Measurements from ENCODE around the gene ALDH1A3. TPM values are rescaled to one million over a fixed set of nuclear protein-coding genes. Genes with fewer than 3 reads are reported as not detected.

The ALDH1A3 gene
- total RNA-seq, 1 experiment from 2014 or later = 14.0 TPM

GRCh38 chr15:100925480-100925879 is 45.8 kb downstream of the ALDH1A3 start:
- ATAC-seq = no peak
- Mint-ChIP-seq H3K36me3 (no peaks in the 10 kb centered on the region), H3K4me1 (peaks cover 14% of the 10 kb centered on the region), H3K4me3 (no peak overlapping the region), H3K9me3 (no peaks in the 10 kb centered on the region), H3K27me3 (ENCODE audit: low read depth) (peaks cover 29% of the 10 kb centered on the region), H3K27ac (no peak overlapping the region)
- DNase-seq (ENCODE audit: low spot score) = no peak
- POLR2A ChIA-PET = no interaction called here
- CTCF ChIA-PET = no interaction called here
- TF ChIP-seq NFATC4 (CRISPR knock-in tag; IDR thresholded peaks at IDR 0.05) = no peak
- TF ChIP-seq ARID4B (CRISPR knock-in tag; IDR thresholded peaks at IDR 0.05; ENCODE audit: borderline replicate concordance) = no peak
- TF ChIP-seq IRF1 (CRISPR knock-in tag; IDR thresholded peaks at IDR 0.05) = no peak
- no peak for TF ChIP-seq USF1 (CRISPR knock-in tag; IDR thresholded peaks at IDR 0.05)
- TF ChIP-seq CDX4 (CRISPR knock-in tag; IDR thresholded peaks at IDR 0.05; ENCODE audit: borderline replicate concordance) = no peak
- TF ChIP-seq TCF7 (CRISPR knock-in tag; IDR thresholded peaks at IDR 0.05; ENCODE audit: low read depth) = no peak
- TF ChIP-seq CREM (CRISPR knock-in tag; IDR thresholded peaks at IDR 0.05) = no peak
- no peak for TF ChIP-seq TP53 (CRISPR knock-in tag; IDR thresholded peaks at IDR 0.05)
- TF ChIP-seq NFE2L1 (CRISPR knock-in tag; IDR thresholded peaks at IDR 0.05) = no peak
- TF ChIP-seq E2F4 (CRISPR knock-in tag; IDR thresholded peaks at IDR 0.05; ENCODE audit: borderline replicate concordance, low read depth) = no peak
- TF ChIP-seq ZNF138 (CRISPR knock-in tag; conservative IDR thresholded peaks at IDR 0.05) = no peak
- no peak for TF ChIP-seq CTCF (IDR thresholded peaks at IDR 0.05)
- TF ChIP-seq EMX1 (CRISPR knock-in tag; IDR thresholded peaks at IDR 0.05) = no peak
- no peak for TF ChIP-seq ATF3 (CRISPR knock-in tag; conservative IDR thresholded peaks at IDR 0.05)
- TF ChIP-seq SP1 (CRISPR knock-in tag; conservative IDR thresholded peaks at IDR 0.05) = no peak
- TF ChIP-seq ZNF121 (CRISPR knock-in tag; IDR thresholded peaks at IDR 0.05) = no peak
- TF ChIP-seq ZMAT4 (CRISPR knock-in tag; IDR thresholded peaks at IDR 0.05) = no peak
- TF ChIP-seq ZNF532 (CRISPR knock-in tag; IDR thresholded peaks at IDR 0.05; ENCODE audit: borderline replicate concordance) = no peak
- TF ChIP-seq NR3C1 (CRISPR knock-in tag; conservative IDR thresholded peaks at IDR 0.05; ENCODE audit: low read depth) = no peak
